Body of pancreas (tissue), 4 donors: ENCODE data around the gene ASXL1.

ENCODE experiments used
- CTCF ChIP-seq, 7 experiments: fragments of 450-650 bp in 4 of 7; fragments of 200-600 bp in 3 of 7; sonication (generic) in 3 of 7; IDR thresholded peaks; one replicate each; pipeline ENCODE4 v1.5.1; 2016 to 2019; ENCODE audit warnings: antibody characterized with exemption in 7 of 7
- POLR2A ChIP-seq, 3 donors: fragments of 450-650 bp; IDR thresholded peaks; one replicate each; pipeline ENCODE4 v1.6.1; 2016; ENCODE audit warnings: antibody characterized with exemption in 3 of 3, mild to moderate bottlenecking in 2 of 3

DNA sequence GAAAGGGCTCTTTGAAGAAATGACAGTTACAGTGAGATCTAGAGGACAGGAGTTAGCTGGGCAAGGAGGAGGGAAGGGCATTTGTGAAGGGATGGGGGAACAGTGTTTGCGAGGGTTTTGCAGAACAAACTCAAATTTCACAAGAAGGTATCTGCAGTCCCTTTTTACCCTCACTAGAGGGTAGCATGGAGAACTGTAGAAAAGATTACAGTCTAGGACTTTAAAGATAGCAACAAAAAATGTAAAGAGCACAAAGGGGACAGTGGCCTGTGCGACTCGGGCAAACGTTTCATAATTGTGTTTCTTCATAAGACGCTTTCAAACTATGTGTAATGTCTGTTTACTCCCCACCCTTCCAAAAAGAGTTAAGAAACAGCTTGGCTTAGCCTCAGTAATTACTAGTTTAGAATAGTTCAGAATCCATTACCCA lies 21.2 kb upstream of the ASXL1 start:
- TF ChIP-seq CTCF (IDR thresholded peaks at IDR 0.05) (peak; percentile 35 to 72 (median 60)), POLR2A (IDR thresholded peaks at IDR 0.05) (no peak)
